ENCODE measurements around the gene EDIL3.

DNA sequence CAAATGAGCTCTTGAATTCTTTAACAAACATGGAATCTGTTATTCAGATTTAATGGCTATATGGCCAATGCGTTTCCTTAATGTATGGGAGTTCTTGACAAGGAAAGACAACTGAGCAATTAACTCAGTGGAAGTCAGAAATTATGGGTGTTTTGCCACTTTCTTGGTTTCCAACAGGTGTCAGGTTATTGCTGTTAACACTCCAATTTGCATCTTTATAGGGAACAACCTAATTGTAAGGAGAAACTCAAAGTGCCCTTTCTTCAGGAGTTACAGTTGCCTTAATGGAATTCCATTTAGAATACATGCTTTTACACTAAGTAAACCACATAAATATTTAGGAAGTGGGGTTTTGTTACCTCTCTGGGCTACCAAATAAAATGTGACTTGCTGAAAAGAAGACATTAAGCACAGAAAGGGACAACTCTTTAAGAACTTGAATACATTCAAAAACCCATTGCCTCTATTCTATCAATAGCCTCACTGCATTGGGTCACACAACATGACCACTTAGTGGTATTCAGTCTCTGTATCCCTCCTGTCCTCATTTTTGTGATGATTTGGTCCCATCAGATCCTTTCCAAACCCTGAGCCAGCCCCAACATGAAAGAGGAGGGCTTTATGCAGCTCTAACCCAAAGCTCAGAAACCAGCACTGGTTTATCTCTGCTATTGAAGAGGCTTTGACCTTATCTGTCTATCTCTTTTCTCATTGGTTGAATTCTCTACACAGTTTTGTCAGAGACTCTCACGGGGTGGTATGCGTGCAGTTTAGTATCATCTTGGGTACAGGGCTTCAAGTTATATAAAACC lies 118.7 kb downstream of the EDIL3 start:
- TF ChIP-seq POLR2A (IDR thresholded peaks at IDR 0.05; ENCODE audit: low read depth, low read length) = no peak
- TF ChIP-seq POU2F2 (IDR thresholded peaks at IDR 0.05; ENCODE audit: low read depth, low read length) = no peak
- TF ChIP-seq POLR2AphosphoS5 (IDR thresholded peaks at IDR 0.05; ENCODE audit: low read depth, low read length) = no peak
- no peak for TF ChIP-seq TAF1 (IDR thresholded peaks at IDR 0.05; ENCODE audit: low read depth, low read length)

All from GM12891 (cell line).